Urinary bladder (tissue), 4 donors: ENCODE data around the gene MKRN3. TPM values are rescaled to one million over a fixed set of nuclear protein-coding genes. Genes with fewer than 3 reads are reported as not detected.

Experiments
- DNase-seq: peaks from one replicate; pipeline ENCODE4 v3.0.0-alpha.2; 2015; ENCODE audit errors: extremely low spot score
- H3K27ac ChIP-seq: one replicate; pipeline ENCODE4 v1.5.1; 2013; ENCODE audit warnings: low read depth, mild to moderate bottlenecking, moderate library complexity
- H3K36me3 ChIP-seq: one replicate; pipeline ENCODE4 v1.6.1; 2013; ENCODE audit warnings: mild to moderate bottlenecking, moderate library complexity; ENCODE audit not compliant: insufficient read depth
- H3K4me1 ChIP-seq: one replicate; pipeline ENCODE4 v1.6.1; 2013; ENCODE audit warnings: mild to moderate bottlenecking, moderate library complexity; ENCODE audit not compliant: insufficient read depth
- H3K4me3 ChIP-seq: one replicate; pipeline ENCODE4 v1.5.1; 2013; ENCODE audit warnings: low read depth, low read length
- WGBS: extraction: QIAGEN DNeasy Blood & Tissue Kit; methylation state at CpG from one replicate; pipeline ENCODE4 v1.1.7; 2013; 5-methylcytosine and 5-hydroxymethylcytosine counted together
- polyA plus RNA-seq: library from polyadenylated mRNA; stranded (reverse); fragments of 200-250 nt; gene quantifications from one replicate; pipeline ENCODE4 v1.2.3, GENCODE V29; 2013
- small RNA-seq: library from RNA; depleted of rRNA; stranded (forward); fragments of <200 nt; gene quantifications from one replicate; pipeline ENCODE3, GENCODE V24; 2014
- total RNA-seq: library from RNA; depleted of rRNA; stranded (reverse); fragments of >200 nt; gene quantifications from one replicate; pipeline ENCODE4 v1.2.3, GENCODE V29; 2014
- donor health status: healthy with polysubstance abuse.
- donor health status: healthy.

The MKRN3 gene
- total and polyA plus RNA-seq, 2 donors, result 0.32 to 0.95 TPM

DNA sequence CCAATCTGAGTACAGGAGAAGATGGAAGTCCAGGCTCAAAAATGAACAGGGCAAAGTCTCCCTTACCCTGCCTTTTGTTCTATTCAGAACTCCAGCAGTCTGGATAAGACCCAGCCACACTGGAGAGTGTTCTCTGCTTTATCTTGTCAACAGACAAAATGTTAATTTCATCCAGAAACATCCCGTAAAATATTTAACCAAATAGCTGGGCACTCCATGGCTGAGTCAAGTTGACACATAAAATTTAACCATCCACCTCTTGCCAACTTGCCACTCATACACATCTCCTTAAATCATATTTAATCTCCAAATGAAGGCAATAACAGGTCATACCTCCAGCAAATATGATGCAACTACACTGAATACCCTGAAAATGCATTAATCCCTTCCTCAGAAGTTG, 33.6 kb downstream of the MKRN3 start:
- Histone ChIP-seq H3K4me1 (no peaks in the 10 kb centered on the region), H3K4me3 (no peak overlapping the region), H3K27ac (no peak overlapping the region), H3K36me3 (no peaks in the 10 kb centered on the region)
- DNase-seq, result no peak
- 53% methylated on average over 1 of the region's 1 CpG for WGBS

DNA sequence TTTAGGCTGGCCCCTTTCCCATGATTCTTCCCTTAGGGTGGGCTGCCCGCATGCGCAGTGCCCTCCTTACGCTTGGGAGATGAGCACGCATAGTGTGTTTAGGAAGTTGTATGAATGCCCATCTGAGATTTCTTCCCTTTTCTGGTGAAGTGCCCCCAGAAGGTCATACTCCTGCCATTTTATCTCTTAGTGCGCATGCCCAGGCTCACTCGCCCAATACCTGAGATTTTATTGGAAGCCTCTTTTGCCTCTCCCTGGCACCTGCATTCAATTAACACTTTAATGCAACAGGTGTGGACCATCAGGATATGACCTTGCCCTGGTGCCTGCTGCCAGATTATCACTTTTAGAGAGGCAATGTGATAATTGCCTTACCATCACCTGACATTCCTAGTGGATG, 36.6 kb downstream of the MKRN3 start:
- no peak overlapping the region for H3K4me3 ChIP-seq
- no peak for DNase-seq
- H3K36me3 ChIP-seq, result no peaks in the 10 kb centered on the region
- no peaks in the 10 kb centered on the region for H3K4me1 ChIP-seq
- WGBS, result 94% methylated on average over 6 of the region's 6 CpGs
- H3K27ac ChIP-seq, result no peak overlapping the region

DNA sequence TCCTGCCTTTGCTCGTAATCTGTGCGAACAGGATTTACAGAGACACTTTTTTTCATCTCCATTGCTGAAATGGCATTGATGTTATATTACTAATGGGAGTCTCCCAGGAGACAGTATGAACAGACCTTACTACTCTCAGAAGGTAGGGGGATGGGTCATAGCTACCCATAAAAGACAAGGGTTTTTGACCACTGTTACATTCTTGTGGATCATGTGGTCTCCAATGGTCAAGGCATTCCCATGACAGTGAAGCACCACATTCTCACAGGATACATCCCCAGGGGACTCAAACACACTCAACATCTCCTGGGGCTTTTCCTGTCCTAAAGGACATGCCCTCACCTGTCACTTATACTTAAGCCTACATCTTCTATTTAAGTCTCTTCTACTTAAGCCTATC, 40.8 kb downstream of the MKRN3 start:
- Histone ChIP-seq H3K27ac (no peak overlapping the region), H3K36me3 (no peaks in the 10 kb centered on the region), H3K4me3 (no peak overlapping the region), H3K4me1 (no peaks in the 10 kb centered on the region)
- WGBS, result 79% methylated on average over 2 of the region's 2 CpGs
- no peak for DNase-seq

DNA sequence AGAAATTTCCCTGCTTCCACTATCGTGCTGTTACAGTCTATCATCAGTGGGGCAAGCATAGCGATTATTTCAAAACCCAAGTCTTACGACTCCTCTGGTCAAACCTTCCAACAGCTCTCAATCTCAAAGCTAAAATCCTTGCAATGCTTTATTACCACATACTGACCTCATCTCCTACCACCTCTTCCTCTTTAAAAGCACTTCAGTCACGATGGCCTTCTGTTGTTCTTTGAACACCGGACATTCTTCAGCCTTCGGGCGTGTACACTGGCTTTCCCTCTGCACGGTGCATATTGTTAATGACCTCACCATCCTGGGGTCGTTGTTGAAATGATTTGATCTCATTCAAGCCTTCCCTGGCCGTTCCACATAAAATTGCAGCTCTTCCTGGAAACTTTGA, 51.1 kb downstream of the MKRN3 start:
- no peak for DNase-seq
- no peaks in the 10 kb centered on the region for H3K4me1 ChIP-seq

More for the DNA sequence above, 51.1 kb downstream of the MKRN3 start:
- H3K27ac ChIP-seq, result no peak overlapping the region
- H3K4me3 ChIP-seq, result no peak overlapping the region
- WGBS, result 63% methylated on average over 10 of the region's 10 CpGs
- H3K36me3 ChIP-seq, result no peaks in the 10 kb centered on the region

Small RNA genes lying within 50 kb of the gene (small RNA-seq; reads per million reads assigned to genes)
- gene MIR4508, result not detected

Other genes with a start within 250 kb of the MKRN3 start
- gene GOLGA6L26, start 231.5 kb upstream of the MKRN3 start, total RNA-seq, result not detected
- gene GOLGA6L26, start 231.5 kb upstream of the MKRN3 start, polyA plus RNA-seq, result not detected
- gene GOLGA8S, start 210.9 kb upstream of the MKRN3 start, total RNA-seq, result 0.21 TPM
- gene GOLGA8S, start 210.9 kb upstream of the MKRN3 start, polyA plus RNA-seq, result 0.03 TPM
- not detected for gene GOLGA6L2, start 118.4 kb upstream of the MKRN3 start, total RNA-seq
- not detected for gene GOLGA6L2, start 118.4 kb upstream of the MKRN3 start, polyA plus RNA-seq
- gene MAGEL2, start 82.2 kb downstream of the MKRN3 start, total RNA-seq, result 5.0 TPM
- gene MAGEL2, start 82.2 kb downstream of the MKRN3 start, polyA plus RNA-seq, result 0.89 TPM
- gene NDN, start 121.6 kb downstream of the MKRN3 start, total RNA-seq, result 72.3 TPM
- gene NDN, start 121.6 kb downstream of the MKRN3 start, polyA plus RNA-seq, result 107 TPM